Left cardiac atrium (tissue), 4 donors: ENCODE data around the gene ZBTB46. TPM values are rescaled to one million over a fixed set of nuclear protein-coding genes. Genes with fewer than 3 reads are reported as not detected.
"Not testable (repeated sequence)": the region's sequence is repeated elsewhere in the genome, so short reads cannot be mapped to it uniquely, and the experiment has no call there.

Experiments
- ATAC-seq, 2 donors: fragments of 200-7000 bp; cut with Tn5 transposase; one replicate each; pipeline ENCODE4 v1.9.1; 2020; ENCODE audit warnings: mild to moderate bottlenecking in 2 of 2, moderate library complexity in 2 of 2
- DNase-seq: peaks from one replicate; pipeline ENCODE4 v3.0.0-alpha.2; 2020
- intact Hi-C, 2 donors: fragments of 100-400 bp; cut with DNase I; formaldehyde crosslinking; loops; one replicate each; pipeline versions ENCODE4 v1.14.1 to v1.15.1; 2022 to 2023
- total RNA-seq, 2 donors: library from RNA; stranded (reverse); fragmentation: NEBNext Ultra II Directional; extraction: Animal tissue kit (Norgen Biotek cat#: 25700); gene quantifications; one replicate each; pipeline ENCODE4 v1.2.1, GENCODE V29; 2021
- donor health status: DM: no; HTN: yes; CAD: no.
- donor health status: DM: no; HTN: yes; CAD: no; lungs with severe emphysema.
- donor health status: DM: yes; HTN: yes; CAD: no.
- donor health status: Dilated cardiomyopathy.

Gene ZBTB46
- total RNA-seq, 2 donors from 2014 or later, result 12.7 to 17.0 TPM

DNA sequence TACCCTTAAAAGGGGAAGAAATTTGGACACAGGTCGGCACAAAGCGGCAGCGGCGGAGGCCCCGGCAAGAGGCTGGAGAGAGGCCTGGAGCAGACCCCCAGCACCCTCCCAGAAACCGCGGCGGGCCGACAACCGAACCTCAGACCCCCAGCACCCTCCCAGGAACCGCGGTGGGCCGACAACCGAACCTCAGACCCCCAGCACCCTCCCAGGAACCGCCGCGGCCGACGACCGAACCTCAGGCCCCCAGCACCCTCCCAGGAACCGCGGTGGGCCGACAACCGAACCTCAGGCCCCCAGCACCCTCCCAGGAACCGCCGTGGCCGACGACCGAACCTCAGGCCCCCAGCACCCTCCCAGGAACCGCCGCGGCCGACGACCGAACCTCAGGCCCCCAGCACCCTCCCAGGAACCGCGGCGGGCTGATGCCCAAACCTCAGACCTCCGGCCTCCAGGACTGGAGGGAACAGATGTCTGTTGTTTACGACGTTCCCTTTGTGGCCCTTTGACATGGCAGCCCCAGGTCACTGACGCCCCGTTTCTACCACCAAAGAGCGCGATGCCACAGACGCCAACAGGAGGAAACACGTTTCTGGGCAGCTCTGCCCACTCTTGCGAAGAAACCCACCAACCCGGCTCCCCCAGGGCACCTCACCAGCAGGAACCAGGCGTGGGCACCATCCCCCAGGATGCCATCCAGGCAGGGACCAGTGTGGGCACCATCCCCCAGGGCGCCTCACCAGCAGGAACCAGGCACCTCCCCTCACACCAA, 28.4 kb downstream of the ZBTB46 start:
- ATAC-seq (no peak), DNase-seq (no peak)
- intact Hi-C loops, result no loop called here

DNA sequence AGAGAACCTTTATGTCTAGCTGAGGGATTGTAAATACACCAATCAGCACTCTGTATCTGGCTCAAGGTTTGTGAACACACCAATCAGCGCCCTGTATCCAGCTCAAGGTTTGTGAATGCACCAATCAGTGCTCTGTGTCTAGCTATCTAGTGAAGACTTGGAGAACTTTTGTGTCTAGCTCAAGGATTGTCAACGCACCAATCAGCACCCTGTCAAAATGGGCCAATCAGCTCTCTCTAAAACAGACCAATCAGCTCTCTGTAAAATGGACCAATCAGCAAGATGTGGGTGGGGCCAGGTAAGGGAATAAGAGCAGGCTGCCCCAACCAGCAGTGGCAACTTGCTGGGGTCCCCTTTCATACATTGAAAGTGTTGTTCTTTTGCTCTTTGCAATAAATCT, 29.9 kb downstream of the ZBTB46 start:
- DNase-seq, ATAC-seq, intact Hi-C loops: not testable (repeated sequence)

- DNase-seq, ATAC-seq, intact Hi-C loops: not testable (repeated sequence)
Observed at GRCh38 chr20:63800411-63800810, 30.7 kb downstream of the ZBTB46 start.

- intact Hi-C loops, DNase-seq: not testable (repeated sequence)
- peak in 1 of 2 donors; percentile 35 for ATAC-seq
Observed at GRCh38 chr20:63799127-63799526, 31.9 kb downstream of the ZBTB46 start.

DNA sequence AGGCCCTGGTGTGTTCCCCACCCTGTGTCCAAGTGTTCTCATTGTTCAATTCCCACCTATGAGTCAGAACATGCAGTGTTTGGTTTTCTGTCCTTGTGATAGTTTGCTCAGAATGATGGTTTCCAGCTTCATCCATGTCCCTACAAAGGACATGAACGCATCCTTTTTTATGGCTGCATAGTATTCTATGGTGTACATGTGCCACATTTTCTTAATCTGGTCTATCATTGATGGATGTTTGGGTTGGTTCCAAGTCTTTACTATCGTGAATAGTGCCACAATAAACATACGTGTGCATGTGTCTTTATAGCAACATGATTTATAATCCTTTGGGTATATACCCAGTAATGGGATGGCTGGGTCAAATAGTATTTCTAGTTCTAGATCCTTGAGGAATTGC, 33.9 kb downstream of the ZBTB46 start:
- DNase-seq, ATAC-seq, intact Hi-C loops: not testable (repeated sequence)

GRCh38 chr20:63795178-63795830, 35.8 kb downstream of the ZBTB46 start:
- intact Hi-C loops, result no loop called here
- DNase-seq (no peak), ATAC-seq (no peak)

DNA sequence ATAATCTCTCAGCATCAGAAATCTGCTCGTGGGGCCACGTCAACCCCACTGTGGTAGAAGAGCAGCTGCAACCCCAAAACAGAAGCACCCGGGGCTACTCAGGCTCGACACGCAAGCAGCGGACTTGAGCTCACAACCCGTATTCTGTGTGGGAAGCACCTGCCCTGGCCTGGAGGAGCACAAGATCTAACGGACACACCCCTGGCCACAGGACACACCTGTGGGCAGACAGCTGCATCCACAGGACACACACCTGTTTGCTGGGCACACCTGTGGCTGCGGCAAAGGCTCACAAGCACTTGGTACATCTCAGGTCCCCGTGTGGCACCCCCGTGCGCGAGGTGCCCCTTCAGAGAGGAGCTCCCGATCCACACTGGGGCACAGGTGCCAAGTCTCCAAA, 36.5 kb downstream of the ZBTB46 start:
- intact Hi-C loops, result no loop called here
- ATAC-seq (no peak), DNase-seq (no peak)

DNA sequence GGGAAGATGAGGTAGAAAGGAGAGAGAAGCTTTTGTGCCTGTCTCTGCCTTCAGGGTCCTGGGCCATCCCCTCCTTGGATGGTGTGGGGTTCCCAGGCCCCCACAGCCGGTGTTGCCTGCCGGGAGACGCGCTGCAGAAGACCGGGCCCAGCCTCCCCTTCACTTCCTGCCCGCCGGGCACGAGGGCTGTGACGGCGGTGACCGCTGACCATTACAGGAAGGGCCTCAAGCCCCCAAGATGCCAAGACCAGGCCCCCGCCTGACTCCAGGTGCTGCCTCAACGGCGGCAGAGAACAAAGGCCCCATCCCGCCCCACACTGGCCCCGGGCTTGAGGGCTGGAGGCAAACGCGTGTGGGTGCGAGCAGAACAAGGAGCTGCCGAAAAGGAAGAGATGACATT, 38.2 kb downstream of the ZBTB46 start:
- no peak for ATAC-seq
- DNase-seq, result no peak

DNA sequence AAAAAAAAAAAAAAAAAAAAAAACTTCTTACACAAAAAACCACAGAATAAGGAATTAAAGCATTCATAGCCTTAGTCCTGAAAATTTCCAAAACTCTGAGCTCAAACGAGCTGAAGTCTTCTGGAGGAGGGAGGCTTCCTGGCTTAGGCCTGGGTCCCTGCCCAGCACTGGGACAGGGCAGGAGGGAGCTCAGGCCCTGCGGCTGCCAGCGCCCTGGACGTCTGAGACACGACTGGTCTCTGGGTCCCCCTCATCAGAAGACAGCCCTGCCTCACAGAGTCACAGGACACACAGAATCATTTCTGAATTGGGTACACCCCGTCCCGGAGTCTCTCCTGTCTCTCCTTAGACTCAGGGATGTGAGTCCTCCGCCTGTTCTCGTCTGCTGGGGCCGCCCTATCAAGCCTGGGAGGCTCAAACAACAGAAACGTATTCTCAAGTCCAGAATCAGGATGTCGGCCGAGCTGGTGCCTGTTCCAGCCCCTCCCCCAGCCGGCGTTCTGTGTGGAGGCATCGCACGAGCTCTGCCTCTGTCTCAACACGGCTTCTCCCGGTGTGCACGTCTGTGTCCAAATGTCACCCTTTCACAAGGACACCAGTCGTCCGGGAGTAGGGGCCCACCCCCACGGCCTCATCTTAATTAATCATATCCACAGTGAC, 39.4 kb downstream of the ZBTB46 start:
- ATAC-seq (peak; percentile 11 to 20), DNase-seq (peak; percentile 77)
- intact Hi-C loops, result no loop called here

More for the DNA sequence above, 38.2 kb downstream of the ZBTB46 start:
- intact Hi-C loops, result no loop called here

GRCh38 chr20:63790572-63791168, 40.4 kb downstream of the ZBTB46 start:
- no peak for DNase-seq

DNA sequence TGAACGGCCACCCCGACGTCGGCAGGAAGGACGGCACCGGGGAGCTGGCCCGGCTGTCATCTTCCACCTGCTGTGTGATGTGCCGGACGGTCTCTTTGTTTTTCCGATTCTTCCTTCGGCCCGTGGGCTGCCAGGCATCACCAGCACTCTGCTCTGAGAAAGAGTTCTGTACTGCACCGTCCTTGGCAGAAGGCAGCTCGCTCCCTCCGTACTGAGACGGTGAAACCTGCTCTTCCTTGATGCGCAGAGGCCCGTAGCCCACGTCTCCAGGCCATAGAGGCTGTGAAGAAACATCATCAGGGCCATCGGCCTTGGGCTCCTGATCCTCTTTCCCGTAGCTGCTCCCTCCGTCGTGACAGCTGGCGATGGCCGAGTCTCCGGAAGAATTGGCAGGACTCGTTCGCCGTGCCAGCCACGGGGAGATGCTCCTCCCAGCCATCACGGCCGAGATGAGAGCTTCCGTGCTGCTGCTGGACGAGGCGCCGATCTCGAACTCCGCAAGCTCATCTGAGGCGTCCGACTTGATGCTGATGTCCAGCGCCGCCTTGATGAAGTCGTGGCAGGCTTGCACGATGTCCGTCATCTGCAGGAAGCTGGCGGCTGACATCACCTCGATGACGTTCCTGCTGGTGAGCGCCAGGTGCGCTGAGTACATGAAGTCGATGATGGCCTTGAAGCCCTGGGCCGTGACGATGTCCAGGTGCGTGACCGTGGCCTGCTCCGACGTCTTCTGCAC, 41.1 kb downstream of the ZBTB46 start:
- no peak for ATAC-seq
- DNase-seq, result no peak
- intact Hi-C loops, result loop anchor here in 1 of 2 donors (5.0 kb wide), 1 partner anchor 72 kb away; the partner anchor contains the start of gene ABHD16B

More at GRCh38 chr20:63790572-63791168, 40.4 kb downstream of the ZBTB46 start:
- ATAC-seq, result no peak
- intact Hi-C loops, result no loop called here

DNA sequence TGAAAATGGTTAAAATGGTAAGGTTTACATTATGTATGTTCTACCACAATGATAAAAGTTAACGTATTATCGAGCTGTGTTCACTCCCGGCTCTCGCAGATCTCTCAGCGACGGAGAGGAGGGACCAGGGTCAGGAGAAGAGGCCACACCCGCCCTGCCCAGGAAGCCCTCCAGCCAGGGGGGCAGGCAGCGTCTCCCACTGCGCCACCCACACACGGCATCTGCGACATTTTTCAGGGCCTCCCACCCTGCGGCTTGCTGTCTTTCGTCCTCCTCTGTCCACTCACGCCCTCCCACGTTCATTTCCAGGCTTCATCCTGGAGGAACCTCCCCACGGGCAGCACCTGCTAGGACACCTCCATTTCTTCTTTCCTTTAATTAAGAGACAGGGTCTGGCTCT, 43.3 kb downstream of the ZBTB46 start:
- DNase-seq (no peak), ATAC-seq (peak in 1 of 2 donors; percentile 24)
- intact Hi-C loops, result loop anchor here in 1 of 2 donors (5.0 kb wide), 1 partner anchor 75 kb away; the partner anchor contains the start of gene ABHD16B

DNA sequence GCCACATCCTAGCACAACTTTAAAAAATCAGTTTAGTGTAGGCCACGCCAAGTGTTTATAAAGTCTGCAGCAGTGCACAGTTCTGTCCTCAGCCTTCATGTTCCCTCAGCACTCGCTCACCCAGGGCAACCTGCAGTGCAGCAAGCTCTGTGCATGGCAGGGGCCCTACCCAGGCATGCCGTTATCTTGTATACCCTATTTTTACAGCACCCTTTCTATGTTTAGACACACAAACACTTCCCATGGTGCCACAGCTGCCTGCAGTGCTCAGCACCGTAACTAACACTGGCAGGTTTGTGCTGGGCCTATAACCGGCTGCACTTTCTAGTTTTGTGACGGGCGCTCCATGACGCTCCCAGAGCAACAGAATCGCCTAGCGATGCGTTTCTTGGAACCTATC, 43.8 kb downstream of the ZBTB46 start:
- DNase-seq (peak; percentile 51), ATAC-seq (peak; percentile 82 to 87)
- intact Hi-C loops, result loop anchor here in 1 of 2 donors (5.0 kb wide), 1 partner anchor 75 kb away; the partner anchor contains the start of gene ABHD16B

DNA sequence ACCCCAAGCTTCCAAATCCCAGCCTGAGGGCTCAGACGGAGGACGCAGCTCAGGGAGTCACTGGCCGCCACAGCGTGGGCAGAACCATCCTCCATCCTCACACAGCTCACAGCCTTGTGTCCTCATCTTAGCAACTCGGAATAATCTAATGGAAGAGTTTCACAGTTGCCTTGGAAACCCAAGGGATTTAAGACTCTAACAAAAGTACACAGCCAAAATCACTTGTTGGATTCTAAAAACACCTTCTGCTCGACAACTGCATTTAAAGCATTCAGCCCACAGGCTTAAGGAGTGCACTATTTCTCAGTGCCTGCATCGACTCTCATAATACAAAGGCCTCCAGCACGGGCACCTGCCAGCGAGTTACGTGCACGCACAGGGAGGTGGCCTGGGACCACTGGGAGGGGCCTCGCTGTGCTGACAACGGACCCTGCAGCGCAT, 45.4 kb downstream of the ZBTB46 start:
- intact Hi-C loops, result loop anchor here in 1 of 2 donors (5.0 kb wide), 1 partner anchor 77 kb away; the partner anchor contains the start of gene ABHD16B
- DNase-seq (no peak), ATAC-seq (no peak)

DNA sequence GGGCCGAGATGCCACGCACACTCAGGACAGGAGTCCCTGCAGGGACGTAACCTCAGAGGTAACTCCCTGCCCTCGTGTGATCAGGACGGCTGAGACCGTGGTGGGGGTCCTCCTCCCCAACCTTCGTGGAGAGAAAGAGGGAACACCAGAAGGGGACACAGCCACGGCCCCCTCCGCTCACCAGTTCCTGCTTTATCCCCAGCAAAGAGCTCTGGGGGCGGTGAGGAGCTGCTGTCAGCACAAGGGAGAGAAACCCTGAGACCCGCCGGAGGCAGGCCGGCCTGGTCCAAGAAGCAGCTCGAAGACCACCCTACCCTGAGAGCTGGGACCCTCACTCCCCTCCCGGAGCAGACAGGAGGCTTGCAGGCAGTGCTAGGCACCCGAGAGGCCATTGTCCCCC, 47.1 kb downstream of the ZBTB46 start:
- DNase-seq (no peak), ATAC-seq (no peak)
- intact Hi-C loops, result no loop called here

DNA sequence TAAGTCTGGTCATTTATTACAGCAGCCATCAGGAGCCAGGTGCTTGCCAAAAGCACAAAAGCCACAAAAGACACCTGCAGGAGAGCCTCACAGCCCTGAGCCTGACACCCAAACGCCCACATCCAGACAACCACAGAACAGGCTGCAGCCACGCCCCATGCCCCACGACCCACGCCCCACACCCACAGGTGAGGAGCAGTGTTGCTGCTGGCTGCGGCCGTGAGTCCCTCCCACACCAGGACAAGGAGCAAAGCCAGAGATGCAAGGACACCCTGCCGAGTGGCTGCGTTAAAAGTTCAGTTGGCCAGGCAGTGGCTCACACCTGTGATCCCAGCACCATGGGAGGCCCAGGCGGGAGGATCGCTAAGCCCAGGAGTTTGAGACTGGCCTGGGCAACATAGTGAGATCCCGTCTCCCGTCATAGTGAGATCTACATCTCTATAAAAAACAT, 48.5 kb downstream of the ZBTB46 start:
- intact Hi-C loops, result no loop called here
- no peak for ATAC-seq
- DNase-seq, result no peak

GRCh38 chr20:63782051-63782471, 49.0 kb downstream of the ZBTB46 start:
- intact Hi-C loops, result no loop called here
- DNase-seq (no peak), ATAC-seq (no peak)

DNA sequence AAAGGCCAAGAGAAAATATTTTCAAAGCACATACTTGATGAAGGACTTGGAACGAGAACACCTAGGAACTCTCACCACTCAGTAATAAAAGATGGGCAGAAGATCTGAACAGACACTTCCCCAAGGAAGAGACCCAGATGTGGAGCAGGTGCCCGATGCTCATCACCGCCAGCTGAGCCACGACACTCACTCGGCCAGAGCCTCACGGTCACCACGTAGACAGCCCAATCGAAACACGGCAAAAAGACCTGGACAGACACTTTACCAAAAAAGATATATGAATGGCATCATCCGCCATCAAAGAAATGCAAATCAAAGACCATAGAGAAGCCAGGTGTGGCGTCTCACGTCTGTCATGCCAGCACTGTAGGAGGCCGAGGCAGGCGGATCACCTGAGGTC, 49.9 kb downstream of the ZBTB46 start:
- intact Hi-C loops, result no loop called here
- DNase-seq (no peak), ATAC-seq (no peak)
